Measurements from ENCODE around the gene ECEL1.
A peak's percentile ranks its signal among the peaks of the same experiment; 100 is the strongest.
"Not testable (repeated sequence)": the region's sequence is repeated elsewhere in the genome, so short reads cannot be mapped to it uniquely, and the experiment has no call there.

Gene ECEL1

DNA sequence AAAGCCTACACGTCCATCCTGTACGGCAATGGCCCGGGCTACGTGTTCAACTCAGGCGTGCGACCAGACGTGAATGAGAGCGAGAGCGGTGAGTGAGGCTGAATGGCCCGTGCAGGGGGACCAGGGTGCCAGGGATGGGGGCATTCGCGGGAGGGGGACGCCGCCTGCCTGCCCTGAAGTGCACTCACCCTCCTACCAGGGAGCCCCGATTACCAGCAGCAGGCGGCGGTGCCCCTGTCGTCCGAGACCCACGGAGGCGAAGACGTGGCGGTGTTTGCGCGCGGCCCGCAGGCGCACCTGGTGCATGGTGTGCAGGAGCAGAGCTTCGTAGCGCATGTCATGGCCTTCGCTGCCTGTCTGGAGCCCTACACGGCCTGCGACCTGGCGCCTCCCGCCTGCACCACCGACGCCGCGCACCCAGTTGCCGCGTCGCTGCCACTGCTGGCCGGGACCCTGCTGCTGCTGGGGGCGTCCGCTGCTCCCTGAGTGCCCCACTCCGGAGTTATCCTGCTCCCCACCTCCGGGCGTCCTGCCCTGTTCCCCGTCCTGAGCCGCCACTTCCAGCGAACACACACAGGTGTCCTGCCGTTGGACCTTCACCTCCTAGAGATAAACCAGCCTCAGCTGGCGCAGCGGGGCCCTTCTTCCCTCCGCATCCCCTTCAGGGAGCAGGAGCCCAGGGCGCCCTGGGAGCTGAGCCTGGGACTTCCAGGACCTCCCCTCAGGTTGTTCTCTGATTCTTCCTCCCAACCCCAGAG lies 28.8 kb downstream of the ECEL1 start:
- Mint-ChIP-seq H3K9me3 (no peaks in the 10 kb centered on the region), H3K4me3 (no peak overlapping the region), H3K27ac (no peak overlapping the region), H3K36me3 (no peaks in the 10 kb centered on the region), H3K4me1 (no peaks in the 10 kb centered on the region), H3K27me3 (peaks cover 59% of the 10 kb centered on the region)
- DNase-seq: peak; percentile 13
- CTCF ChIA-PET: no interaction called here

DNA sequence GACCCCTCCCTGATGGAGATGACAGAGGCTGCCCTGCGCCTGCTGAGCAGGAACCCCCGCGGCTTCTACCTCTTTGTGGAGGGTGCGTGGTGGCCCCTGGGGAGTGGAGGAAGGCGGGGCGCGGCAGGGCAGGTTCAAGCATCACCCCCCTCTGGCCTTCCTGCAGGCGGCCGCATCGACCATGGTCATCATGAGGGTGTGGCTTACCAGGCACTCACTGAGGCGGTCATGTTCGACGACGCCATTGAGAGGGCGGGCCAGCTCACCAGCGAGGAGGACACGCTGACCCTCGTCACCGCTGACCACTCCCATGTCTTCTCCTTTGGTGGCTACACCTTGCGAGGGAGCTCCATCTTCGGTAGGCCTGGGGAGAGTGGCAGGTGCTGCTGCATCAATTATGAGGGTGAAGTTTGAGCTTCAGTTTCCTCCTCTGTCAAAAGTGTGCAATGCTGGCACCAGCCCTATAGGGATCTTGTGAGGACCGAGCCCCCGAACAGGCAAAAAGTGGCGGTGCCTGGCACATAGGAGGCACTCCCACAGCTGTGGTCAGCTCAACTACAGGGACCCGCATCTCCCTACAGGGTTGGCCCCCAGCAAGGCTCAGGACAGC lies 29.5 kb downstream of the ECEL1 start:
- Mint-ChIP-seq H3K36me3 (no peaks in the 10 kb centered on the region), H3K27ac (no peak overlapping the region), H3K4me3 (no peak overlapping the region), H3K27me3 (peaks cover 55% of the 10 kb centered on the region), H3K9me3 (no peaks in the 10 kb centered on the region), H3K4me1 (no peaks in the 10 kb centered on the region)
- CTCF ChIA-PET: no interaction called here
- peak; percentile 14 for DNase-seq

DNA sequence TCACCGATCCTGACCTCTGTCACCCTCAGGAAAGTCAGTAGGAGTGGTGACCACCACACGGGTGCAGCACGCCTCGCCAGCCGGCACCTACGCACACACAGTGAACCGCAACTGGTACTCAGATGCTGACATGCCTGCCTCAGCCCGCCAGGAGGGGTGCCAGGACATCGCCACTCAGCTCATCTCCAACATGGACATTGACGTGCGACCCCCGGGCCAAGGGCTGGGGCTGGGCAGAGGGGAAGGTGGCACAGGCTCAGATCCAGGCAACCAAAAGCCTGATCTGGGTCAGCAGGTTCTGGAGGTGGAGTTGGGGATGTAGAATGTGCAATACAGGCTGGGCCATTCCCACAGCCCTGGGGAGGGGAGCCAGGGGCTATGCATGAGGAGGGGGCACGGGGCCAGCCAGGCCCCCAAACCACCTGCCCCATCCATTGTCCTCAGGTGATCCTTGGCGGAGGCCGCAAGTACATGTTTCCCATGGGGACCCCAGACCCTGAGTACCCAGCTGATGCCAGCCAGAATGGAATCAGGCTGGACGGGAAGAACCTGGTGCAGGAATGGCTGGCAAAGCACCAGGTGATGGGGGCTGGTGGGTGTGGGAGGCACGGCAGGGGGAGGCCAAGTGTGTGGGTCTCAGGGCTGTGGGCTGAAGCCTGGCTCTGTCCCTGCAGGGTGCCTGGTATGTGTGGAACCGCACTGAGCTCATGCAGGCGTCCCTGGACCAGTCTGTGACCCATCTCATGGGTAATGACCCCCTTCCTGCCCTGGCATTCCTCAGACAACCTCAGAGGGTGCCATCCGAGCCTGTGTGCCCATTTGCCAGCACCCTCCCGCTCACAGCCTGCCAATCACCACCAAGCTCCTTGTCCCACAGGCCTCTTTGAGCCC lies 30.3 kb downstream of the ECEL1 start:
- H3K9me3 Mint-ChIP-seq: no peaks in the 10 kb centered on the region
- peak; percentile 16 for DNase-seq
- no peak overlapping the region for H3K4me3 Mint-ChIP-seq
- H3K27ac Mint-ChIP-seq: no peak overlapping the region
- H3K4me1 Mint-ChIP-seq: no peaks in the 10 kb centered on the region
- H3K27me3 Mint-ChIP-seq: peaks cover 55% of the 10 kb centered on the region
- CTCF ChIA-PET: no interaction called here
- H3K36me3 Mint-ChIP-seq: no peaks in the 10 kb centered on the region

DNA sequence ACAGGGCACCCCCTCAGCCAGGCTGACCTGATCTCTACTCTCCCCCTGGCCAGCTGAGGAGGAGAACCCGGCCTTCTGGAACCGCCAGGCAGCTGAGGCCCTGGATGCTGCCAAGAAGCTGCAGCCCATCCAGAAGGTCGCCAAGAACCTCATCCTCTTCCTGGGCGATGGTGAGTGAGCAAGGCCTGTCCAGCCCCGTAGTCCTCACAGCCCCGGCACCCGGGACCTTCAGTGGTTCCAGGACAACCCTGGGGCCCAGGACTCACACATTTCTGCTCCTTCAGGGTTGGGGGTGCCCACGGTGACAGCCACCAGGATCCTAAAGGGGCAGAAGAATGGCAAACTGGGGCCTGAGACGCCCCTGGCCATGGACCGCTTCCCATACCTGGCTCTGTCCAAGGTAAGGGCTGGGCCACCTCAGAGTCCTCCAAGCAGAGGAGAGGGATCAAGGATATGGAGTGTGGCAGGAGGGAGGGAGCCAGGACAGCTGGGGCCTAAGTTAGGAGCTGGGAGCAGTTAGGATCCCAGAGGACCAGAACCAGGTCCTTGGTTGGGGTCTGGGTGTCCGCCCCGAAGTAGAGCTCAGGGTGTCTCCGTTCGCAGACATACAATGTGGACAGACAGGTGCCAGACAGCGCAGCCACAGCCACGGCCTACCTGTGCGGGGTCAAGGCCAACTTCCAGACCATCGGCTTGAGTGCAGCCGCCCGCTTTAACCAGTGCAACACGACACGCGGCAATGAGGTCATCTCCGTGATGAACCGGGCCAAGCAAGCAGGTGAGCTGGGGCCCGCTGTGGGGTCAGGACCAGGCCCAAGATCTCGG lies 31.1 kb downstream of the ECEL1 start:
- Mint-ChIP-seq H3K9me3 (no peaks in the 10 kb centered on the region), H3K27me3 (peaks cover 57% of the 10 kb centered on the region), H3K36me3 (no peaks in the 10 kb centered on the region), H3K27ac (no peak overlapping the region), H3K4me1 (no peaks in the 10 kb centered on the region), H3K4me3 (no peak overlapping the region)
- peak; percentile 10 for DNase-seq
- CTCF ChIA-PET: no interaction called here

DNA sequence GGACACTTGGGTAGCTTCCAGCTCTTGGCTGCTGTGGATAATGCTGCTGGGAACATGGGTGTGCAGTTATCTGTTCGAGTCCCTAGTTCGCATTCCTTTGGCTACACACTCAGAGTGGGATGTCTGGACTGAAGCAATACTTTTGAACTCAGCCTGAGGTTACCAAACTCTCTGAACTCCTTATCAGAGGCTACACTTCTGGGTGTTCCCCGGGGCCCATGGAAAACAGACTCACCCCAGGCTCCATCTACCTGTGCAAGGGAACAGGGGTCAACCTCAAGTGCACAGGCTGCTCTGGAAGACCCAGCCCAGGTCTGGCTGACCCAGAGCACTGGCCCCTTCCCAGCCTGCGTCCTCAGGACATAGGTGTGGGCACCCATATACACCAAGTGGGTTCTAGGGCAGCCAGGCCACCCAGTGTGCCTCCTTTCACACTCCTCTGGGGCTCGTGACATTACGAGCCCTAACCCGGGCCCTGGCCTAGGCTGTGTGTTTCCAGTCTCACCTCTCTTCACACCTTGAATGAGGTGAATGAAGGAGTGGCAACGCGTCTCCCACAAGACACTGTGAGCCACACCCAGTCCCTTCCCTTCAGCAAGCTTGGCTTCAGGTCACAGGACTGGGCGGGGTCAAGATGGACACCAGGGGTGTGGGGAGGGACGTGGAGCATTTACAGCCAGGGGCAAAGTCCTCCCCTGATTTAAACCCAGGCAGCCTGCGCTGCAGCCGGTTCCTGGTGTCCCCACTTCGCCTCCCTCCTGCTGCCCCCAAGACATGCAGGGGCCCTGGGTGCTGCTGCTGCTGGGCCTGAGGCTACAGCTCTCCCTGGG lies 32.0 kb downstream of the ECEL1 start, which contains the start of gene ALPI:
ALPI (plus strand) TSS at position 728 of the 830 bp plus-strand sequence; CDS start at position 775, 47 bp downstream.
- Mint-ChIP-seq H3K9me3 (no peaks in the 10 kb centered on the region), H3K4me3 (no peak within 1 kb of the TSS), H3K36me3 (no peaks in the 10 kb centered on the region), H3K4me1 (no peaks in the 10 kb centered on the region), H3K27ac (no peak within 1 kb of the TSS), H3K27me3 (peaks cover 53% of the 10 kb centered on the region)
- CTCF ChIA-PET: no interaction called here
- DNase-seq: peak; percentile 10

DNA sequence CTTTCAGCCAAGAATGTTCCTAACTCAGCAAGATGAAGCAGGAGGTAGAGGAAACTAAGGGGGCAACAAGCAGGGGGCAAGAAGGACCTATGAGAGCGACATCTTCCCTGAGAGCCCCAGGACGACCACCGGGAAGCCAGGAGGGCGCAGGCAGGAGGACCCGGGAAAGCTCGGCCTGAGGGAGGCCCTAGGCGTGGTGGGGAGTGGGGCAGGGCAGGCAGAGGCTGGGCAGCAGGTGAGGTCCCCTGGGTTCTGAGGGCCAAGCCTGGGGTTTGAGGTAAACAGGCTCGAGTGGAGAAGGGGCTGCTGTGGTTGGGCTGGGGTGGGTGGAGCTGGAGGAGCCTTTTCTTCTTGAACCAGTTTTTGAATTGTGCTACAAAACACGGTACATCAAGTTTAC lies 33.0 kb downstream of the ECEL1 start:
- H3K9me3 Mint-ChIP-seq: no peaks in the 10 kb centered on the region
- no peaks in the 10 kb centered on the region for H3K4me1 Mint-ChIP-seq
- CTCF ChIA-PET: no interaction called here
- no peaks in the 10 kb centered on the region for H3K36me3 Mint-ChIP-seq
- no peak overlapping the region for H3K27ac Mint-ChIP-seq
- H3K27me3 Mint-ChIP-seq: peaks cover 55% of the 10 kb centered on the region
- DNase-seq: peak; percentile 8
- no peak overlapping the region for H3K4me3 Mint-ChIP-seq

DNA sequence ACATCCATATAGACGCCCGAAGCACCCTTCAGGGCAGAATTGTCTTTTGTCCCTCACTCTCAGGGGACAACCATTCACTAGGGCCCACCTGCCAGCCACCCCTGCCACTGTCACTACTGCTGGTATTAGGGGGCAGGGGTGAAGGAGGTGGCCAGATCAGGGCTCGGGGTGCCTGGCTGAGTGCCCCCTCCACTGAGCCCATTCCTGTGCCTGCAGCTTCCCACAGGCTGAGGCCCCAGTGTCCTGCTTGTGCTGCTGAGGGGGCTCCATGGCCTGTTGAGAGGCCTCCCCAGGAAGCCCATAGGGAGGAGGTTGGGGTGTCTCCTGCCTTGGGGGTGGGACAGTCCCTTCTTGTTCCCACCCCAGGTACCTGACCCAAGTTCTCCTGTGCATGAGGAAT lies 36.0 kb downstream of the ECEL1 start:
- not testable (repeated sequence) for H3K4me1 Mint-ChIP-seq, H3K9me3 Mint-ChIP-seq, H3K4me3 Mint-ChIP-seq, H3K36me3 Mint-ChIP-seq, H3K27ac Mint-ChIP-seq
- peaks cover 26% of the 10 kb centered on the region for H3K27me3 Mint-ChIP-seq
- CTCF ChIA-PET: interaction anchor here (1.2 kb wide), 1 partner anchor 551 kb away, joined by 3 read pairs; no protein-coding TSS in a partner anchor
- peak; percentile 9 for DNase-seq

DNA sequence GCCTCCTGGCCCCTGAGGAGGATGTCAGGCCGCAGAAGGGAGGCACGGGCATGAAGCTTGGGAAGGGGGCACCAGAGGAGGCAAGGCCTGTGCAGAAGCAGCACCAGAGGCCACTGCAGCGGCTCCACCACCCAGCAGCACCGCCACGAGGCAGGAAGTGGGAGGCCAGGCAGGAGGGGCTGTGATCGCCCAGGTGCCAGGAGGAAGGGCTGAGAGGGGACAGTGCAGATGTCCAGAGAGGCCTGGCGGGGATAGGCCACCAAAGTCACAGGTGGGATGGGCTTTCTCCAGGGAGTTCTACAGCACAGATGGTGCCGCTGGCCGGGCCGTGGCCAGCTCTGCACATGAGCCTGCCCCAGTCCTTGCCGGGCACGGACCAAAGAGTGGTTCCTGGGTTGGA lies 37.7 kb downstream of the ECEL1 start:
- H3K27ac Mint-ChIP-seq: no peak overlapping the region
- DNase-seq: peak; percentile 12

DNA sequence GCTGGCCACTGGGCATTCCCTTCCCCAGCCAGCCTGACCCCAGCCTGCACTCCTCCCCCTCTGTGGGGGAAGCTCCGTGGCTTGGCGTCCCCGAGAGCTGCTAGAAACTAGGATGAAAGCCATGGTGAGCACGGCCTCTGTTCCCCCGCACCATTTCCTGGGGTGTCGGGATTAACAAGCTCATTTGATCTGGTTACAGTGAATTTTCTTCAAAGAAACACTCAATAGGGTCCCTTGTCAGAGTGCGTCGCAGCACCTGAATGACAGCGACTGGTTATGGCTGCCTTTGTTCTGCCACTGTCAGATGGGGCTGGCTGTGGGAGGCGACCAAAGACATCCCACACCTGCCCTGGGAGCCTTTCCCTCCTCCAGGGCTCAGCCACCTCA lies 39.3 kb downstream of the ECEL1 start:
- Mint-ChIP-seq H3K4me1 (peaks cover 3% of the 10 kb centered on the region), H3K27ac (no peak overlapping the region), H3K36me3 (no peaks in the 10 kb centered on the region), H3K9me3 (no peaks in the 10 kb centered on the region), H3K27me3 (peaks cover 19% of the 10 kb centered on the region), H3K4me3 (no peak overlapping the region)
- no peak for DNase-seq
- CTCF ChIA-PET: interaction anchor here (0.7 to 2.6 kb wide), 4 partner anchors 20 to 155 kb away, joined by 3 to 14 read pairs (median 6); partner anchors contain the start of gene PRSS56

More for the DNA sequence above, 37.7 kb downstream of the ECEL1 start:
- no peak overlapping the region for H3K4me3 Mint-ChIP-seq
- CTCF ChIA-PET: interaction anchor here (1.0 kb wide), 1 partner anchor 69 kb away, joined by 3 read pairs; no protein-coding TSS in a partner anchor
- peaks cover 21% of the 10 kb centered on the region for H3K27me3 Mint-ChIP-seq
- H3K4me1 Mint-ChIP-seq: peaks cover 3% of the 10 kb centered on the region
- H3K36me3 Mint-ChIP-seq: no peaks in the 10 kb centered on the region
- H3K9me3 Mint-ChIP-seq: no peaks in the 10 kb centered on the region

DNA sequence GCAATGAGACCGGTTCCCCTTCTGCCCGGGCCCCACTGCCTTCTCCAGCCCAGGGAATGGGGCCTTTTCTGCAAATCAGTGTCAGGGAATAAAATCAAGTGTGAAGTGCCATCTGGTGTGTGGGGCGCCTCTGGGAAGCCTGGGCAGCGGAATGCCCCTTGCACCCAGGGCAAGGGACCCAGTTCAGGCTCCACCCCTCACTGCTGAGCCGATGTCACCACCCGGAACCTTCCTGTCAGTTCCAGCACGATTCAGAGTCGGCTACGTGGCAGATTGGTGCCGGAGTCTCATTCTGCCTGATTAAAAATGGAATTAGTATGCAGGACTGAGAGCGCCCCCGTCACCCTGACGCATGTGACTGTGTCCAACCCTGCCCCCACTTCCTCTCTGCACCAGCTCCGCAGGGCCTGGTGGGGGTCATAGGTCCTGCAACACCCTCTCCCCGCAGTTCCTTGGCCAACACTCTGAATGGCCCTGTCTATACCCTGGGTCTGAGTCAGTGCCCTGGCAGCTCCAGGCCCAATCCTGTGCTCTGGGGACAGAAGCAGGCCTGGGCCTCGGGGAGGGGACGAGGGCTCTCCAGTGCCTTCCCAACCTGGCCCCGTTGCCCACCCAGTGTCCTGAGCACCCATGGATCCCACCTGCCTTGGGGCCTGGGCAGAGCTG lies 39.9 kb downstream of the ECEL1 start:
- no peak for DNase-seq
- Mint-ChIP-seq H3K4me3 (no peak overlapping the region), H3K4me1 (peaks cover 3% of the 10 kb centered on the region), H3K27ac (no peak overlapping the region), H3K36me3 (no peaks in the 10 kb centered on the region), H3K9me3 (no peaks in the 10 kb centered on the region), H3K27me3 (peaks cover 19% of the 10 kb centered on the region)
- CTCF ChIA-PET: interaction anchor here (0.7 to 2.6 kb wide), 6 partner anchors 13 to 155 kb away, joined by 3 to 14 read pairs (median 4); partner anchors contain the start of gene PRSS56

DNA sequence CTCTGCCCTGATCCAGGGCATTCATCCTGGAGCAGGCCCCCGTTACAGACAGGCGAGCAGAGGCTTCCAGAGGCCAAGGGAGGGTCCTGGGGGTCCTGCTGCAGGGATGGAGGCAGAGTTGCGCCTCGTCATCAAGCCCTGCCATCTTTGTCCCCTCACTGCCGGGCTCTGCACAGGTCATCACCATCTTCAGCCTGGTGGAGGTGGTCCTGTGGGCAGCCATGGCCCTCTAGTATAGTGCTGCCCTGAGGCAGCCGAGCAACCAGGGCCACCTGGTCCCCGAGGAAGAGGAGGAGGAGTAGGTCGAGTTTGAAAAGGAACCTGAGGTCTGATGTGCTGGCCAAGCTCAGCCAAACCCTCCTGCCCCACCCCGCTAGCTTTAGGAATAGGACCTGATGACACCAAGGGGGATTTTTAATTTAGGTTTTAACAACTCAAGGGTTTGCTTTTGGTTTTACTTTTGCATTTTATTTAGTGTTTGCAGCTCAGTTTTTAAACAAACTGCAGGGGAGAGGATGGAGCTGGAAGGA lies 40.5 kb downstream of the ECEL1 start:
- no peak overlapping the region for H3K4me3 Mint-ChIP-seq
- peaks cover 19% of the 10 kb centered on the region for H3K27me3 Mint-ChIP-seq
- H3K4me1 Mint-ChIP-seq: peaks cover 3% of the 10 kb centered on the region
- CTCF ChIA-PET: interaction anchor here (0.7 to 2.6 kb wide), 7 partner anchors 12 to 111 kb away, joined by 3 to 14 read pairs (median 3); partner anchors contain the start of gene PRSS56
- no peaks in the 10 kb centered on the region for H3K36me3 Mint-ChIP-seq
- no peak overlapping the region for H3K27ac Mint-ChIP-seq
- no peaks in the 10 kb centered on the region for H3K9me3 Mint-ChIP-seq
- no peak for DNase-seq

DNA sequence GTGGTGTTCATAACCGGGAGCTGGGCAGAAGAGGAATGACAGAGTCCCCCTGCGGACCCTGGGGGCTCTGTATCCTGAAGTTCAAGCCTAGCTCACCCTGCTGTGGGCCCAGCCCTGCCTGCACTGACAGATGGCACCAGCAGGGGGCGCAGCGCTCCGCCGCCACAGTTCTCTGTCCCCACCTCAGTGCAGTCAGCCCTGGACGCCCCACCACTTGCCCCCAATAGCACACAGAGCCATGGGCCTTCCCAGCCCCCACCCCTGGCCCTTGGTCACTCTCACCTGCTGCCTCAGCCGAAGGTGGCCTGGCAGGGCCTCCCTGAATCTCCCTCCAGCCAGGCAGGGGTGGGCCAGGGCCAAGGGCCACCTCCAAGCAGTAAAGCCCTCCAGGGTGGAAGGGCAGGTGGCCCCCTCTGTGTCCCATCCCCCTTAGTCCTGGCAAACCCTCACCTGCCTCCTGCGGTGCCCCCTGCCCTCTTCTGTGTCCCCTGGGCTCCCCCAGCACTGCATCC lies 41.3 kb downstream of the ECEL1 start:
- H3K4me1 Mint-ChIP-seq, H3K9me3 Mint-ChIP-seq: not testable (repeated sequence)
- CTCF ChIA-PET: interaction anchor here (2.6 kb wide), 1 partner anchor 75 kb away, joined by 14 read pairs; the partner anchor contains the start of gene PRSS56

More for the DNA sequence above, 41.3 kb downstream of the ECEL1 start:
- DNase-seq, H3K27ac Mint-ChIP-seq, H3K36me3 Mint-ChIP-seq, H3K4me3 Mint-ChIP-seq: not testable (repeated sequence)
- peaks cover 16% of the 10 kb centered on the region for H3K27me3 Mint-ChIP-seq
